AML-193 (cell line): ENCODE data around the gene CLDN10.

Experiments used
- DNase-seq, 2 experiments: peaks; one replicate each; lab custom pipeline; 2025; lab: John Stamatoyannopoulos, UW

Gene CLDN10

GRCh38 chr13:95601216-95601615 is 48.7 kb downstream of the CLDN10 start:
- no peak for DNase-seq

GRCh38 chr13:95601906-95602305 is 49.4 kb downstream of the CLDN10 start:
- DNase-seq = no peak

- DNase-seq = no peak
Observed at GRCh38 chr13:95603887-95604555, 51.5 kb downstream of the CLDN10 start.

GRCh38 chr13:95604556-95604915 is 52.0 kb downstream of the CLDN10 start:
- DNase-seq = no peak

DNA sequence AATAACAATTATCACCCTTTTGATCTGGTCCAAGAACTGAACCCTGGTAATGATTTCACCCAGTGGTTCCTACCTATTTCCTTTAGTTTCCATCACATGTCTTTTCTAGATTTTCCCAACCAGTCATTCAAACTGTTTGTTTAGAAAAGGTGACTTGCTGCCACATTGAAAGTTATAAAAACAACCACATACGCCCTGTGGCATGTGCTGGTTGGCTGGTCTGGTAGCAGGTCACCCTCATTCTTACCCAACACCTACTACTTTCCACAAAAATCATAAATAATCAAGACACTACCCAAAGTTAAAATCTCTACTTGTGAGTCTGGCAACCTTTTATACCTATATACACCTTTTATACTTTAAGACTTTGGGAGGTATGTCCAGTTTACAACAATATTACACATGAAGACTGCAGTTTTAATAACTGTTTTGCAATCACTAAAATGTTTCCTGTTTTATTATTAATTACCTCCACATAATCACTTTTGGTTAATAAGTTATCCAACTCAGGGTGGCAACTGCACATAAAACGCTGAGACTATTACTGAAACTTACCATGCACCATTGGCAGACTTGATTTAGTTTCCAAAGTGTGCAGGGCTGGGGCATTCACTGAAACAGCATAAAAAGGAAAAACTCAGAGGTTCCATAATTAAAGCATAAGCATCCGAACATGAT is 53.1 kb downstream of the CLDN10 start:
- DNase-seq = no peak

DNA sequence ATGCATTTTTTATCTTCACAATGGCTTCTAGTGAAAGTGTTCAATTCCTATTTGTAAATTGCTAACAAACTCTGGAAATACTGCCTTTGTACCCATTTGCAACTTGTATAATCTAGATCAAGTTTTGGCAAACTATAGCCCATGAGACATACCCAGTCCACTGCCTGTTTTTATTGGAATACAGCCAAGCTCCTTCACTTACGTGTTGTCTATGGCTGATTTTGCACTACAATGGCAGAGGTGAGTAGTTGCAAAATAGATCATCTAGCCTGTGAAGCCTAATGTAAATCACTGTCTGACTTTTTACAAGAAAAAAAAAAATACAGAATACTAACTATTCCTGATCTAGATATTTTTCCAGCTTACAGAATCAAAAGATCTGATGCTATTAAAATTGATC is 54.8 kb downstream of the CLDN10 start:
- DNase-seq = no peak

DNA sequence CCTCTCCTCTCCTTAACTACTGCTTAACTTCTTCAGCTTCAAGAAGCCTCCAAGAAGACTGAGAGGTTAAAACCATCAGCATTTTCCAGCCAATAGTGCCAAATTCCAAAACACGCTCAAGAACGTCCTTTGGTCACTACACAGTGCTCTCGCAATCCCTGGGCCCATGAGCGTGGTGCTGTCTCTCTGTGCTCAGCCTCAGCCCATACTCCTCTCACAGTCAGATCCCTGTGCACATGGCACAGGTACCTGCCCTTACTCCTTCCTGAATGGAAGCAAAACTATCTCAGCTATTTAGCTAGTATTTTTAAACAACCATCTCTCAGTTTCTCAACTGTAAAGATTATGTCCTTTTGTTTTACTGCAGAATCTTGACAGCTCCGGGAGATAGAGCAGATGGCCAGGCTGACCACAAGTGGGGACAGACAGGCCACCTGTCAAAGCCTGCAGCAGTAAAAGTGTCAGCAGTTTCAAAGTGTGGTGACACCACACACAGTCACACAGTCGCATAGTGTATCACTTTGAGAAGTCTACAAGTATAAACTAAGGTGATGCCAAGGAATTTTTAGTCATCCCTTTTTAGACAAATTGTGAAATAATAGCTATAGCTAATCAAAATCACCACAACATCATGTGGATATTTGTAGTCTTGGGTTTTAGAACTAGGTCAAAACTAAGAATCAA is 56.3 kb downstream of the CLDN10 start:
- DNase-seq = no peak

DNA sequence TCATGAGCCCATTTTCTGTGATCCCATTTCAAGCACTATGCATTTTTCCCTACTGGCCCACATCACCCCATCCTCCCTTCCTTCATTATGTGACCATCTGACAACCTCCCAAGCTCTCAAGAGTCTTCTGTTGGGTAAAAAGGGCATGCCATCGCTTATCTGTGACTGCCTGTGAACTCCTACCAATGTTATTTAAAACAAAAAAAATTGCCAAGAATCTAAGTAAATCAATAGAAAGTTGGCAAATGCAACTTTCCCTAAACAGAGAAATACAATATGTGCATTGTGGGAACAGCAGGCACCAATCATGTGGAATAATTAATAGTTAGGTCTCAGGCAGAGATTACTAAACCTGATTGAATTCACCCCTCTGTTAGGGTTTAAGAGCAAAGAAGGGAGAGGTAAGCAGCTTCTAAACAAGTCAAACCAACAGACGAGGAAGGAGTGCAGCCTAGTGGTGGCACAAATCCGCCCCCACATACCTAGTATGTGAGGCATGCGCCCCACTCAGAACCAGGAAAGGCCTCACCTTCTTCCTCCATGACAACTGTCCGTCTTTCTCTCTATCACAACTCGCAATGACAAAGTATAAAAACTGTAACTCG is 62.2 kb downstream of the CLDN10 start:
- no peak for DNase-seq

- DNase-seq = no peak
Observed at GRCh38 chr13:95615539-95615938, 63.0 kb downstream of the CLDN10 start.

- DNase-seq = peak in 1 of 2 experiments; percentile 3
Observed at GRCh38 chr13:95620030-95620824, 67.7 kb downstream of the CLDN10 start.

GRCh38 chr13:95620825-95621498 is 68.4 kb downstream of the CLDN10 start:
- no peak for DNase-seq

- DNase-seq = no peak
Observed at GRCh38 chr13:95623141-95623540, 70.6 kb downstream of the CLDN10 start.

GRCh38 chr13:95624020-95624419 is 71.5 kb downstream of the CLDN10 start:
- peak; percentile 61 to 68 for DNase-seq

DNA sequence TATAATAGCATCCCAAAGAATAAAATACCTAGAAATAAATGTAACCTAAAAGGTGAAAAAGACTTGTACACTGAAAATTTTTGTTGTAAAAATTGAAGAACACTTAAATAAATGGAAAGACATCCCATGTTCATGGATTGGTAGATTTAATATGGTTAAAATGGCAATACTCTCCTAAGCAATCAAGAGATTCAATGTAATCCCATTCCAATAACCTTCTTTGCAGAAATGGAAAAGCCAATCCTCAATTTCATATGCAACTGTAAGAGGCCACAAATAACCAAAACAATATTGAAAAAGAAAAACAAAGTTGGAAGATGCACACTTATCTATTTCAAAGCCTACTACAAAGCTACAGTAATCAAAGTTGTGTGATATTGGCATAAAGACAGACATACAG is 74.2 kb downstream of the CLDN10 start:
- no peak for DNase-seq

DNA sequence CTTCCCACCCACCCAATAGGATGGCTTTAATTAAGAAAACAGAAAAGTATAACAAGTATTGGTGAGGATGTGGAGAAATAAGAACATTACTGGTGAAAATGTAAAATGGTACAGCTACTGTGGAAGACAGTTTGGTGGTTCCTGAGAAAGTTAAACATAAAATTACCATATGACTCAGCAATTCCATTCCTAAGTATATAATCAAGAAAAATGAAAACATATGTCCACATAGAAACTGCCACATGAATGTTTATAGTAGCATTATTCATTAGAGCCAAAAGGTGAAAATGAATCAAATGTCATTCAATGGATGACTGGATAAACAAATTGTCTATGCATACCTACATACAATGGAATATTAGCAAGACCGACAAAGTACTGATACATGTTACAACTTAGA is 75.1 kb downstream of the CLDN10 start:
- DNase-seq = no peak

DNA sequence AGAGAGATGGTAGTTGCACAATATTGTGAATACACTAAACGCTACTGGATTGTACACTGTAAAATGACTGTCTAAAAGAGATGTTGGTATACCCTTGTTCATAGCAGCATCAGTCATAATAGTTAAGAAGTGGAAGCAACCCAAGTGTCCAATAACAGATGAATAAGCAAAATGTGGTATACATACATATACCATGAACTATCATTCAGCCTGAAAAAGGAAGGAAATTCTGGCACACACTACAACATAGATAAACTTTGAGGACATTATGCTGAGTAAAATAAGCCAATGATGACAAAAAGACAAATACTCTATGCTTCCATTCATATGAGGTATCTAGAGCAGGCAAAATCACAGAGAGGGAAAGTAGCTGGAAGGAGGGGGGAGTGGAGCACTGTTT is 76.0 kb downstream of the CLDN10 start:
- no peak for DNase-seq

DNA sequence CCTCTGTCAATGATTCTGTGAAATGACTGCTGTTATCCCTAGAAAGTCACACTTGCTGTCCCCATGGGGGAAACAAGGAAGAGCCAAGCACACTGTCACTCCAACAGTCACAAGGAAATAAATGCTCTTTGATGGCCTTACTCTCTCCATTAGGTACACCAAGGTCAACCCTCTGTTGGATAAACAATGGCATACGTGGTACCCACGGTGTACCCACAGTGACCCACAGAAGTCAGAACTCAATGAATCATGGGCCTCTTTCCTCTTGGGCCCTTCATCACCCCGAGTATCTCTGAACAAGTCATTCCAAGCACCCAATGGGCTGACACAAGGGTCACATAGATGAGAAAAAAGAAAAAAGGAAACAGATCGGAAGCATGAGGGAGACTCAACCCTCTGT is 76.6 kb downstream of the CLDN10 start:
- DNase-seq = no peak
